GM12891 (cell line): ENCODE data around the gene CLIP4.

Experiments used
- POLR2A ChIP-seq: IDR thresholded peaks from 2 replicates; pipeline ENCODE4 v1.6.1; 2011; ENCODE audit warnings: low read depth, low read length, control low read depth
- POLR2AphosphoS5 ChIP-seq: IDR thresholded peaks from 2 replicates; pipeline ENCODE4 v1.6.1; 2011; ENCODE audit warnings: low read depth, low read length, control low read depth
- SPI1 ChIP-seq: IDR thresholded peaks from 2 replicates; pipeline ENCODE4 v1.6.1; 2011; ENCODE audit warnings: low read depth, low read length, control low read depth
- TAF1 ChIP-seq: IDR thresholded peaks from 2 replicates; pipeline ENCODE4 v1.6.1; 2011; ENCODE audit warnings: low read depth, low read length, control low read depth

DNA sequence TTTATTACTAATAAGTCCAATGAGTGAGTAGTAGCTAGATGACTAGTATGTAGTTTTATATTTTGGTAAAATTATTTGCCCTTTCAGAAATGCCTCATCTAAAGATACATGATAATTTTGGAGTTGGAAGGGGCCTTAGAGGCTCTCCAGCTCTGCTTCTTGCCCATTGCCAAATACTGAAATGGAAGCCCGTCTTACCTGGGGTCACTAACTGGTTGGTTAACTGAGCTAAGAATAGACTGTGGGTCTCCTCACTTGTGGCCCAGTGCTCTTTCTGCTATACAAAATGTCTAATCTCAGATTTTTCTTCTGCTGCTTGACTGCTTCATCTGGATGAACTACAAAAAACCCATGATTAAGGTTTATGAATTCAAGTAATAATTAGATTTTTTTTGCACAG is 67.1 kb downstream of the CLIP4 start:
- no peak for TF ChIP-seq POLR2AphosphoS5
- no peak for TF ChIP-seq POLR2A
- no peak for TF ChIP-seq SPI1
- no peak for TF ChIP-seq TAF1
